Nephron progenitor cell (in vitro differentiated cells): ENCODE measurements around the gene ACOD1.
"Not testable (repeated sequence)": the region's sequence is repeated elsewhere in the genome, so short reads cannot be mapped to it uniquely, and the experiment has no call there.

Source experiments
- DNase-seq: peaks from one replicate; pipeline ENCODE4 v3.0.0; 2021
- H3K27ac Mint-ChIP-seq: 2 replicates; pipeline ENCODE4 v1.8.0; 2021; ENCODE audit warnings: mild to moderate bottlenecking, moderate library complexity, mixed read lengths
- H3K27me3 Mint-ChIP-seq: 2 replicates; pipeline ENCODE4 v1.8.0; 2021; ENCODE audit warnings: mild to moderate bottlenecking, low read depth, mixed read lengths; ENCODE audit not compliant: poor library complexity
- H3K36me3 Mint-ChIP-seq: 2 replicates; pipeline ENCODE4 v1.8.0; 2021; ENCODE audit warnings: low read depth, mixed read lengths
- H3K4me1 Mint-ChIP-seq: 2 replicates; pipeline ENCODE4 v1.8.0; 2021; ENCODE audit warnings: mixed read lengths
- H3K4me3 Mint-ChIP-seq: 2 replicates; pipeline ENCODE4 v1.8.0; 2021; ENCODE audit warnings: mild to moderate bottlenecking, moderate library complexity, mixed read lengths
- H3K9me3 Mint-ChIP-seq: 2 replicates; pipeline ENCODE4 v1.8.0; 2021; ENCODE audit warnings: mild to moderate bottlenecking, moderate library complexity, mixed read lengths
- CTCF ChIP-seq: fragments of 200-600 bp; sonication (generic); IDR thresholded peaks from 2 replicates; pipeline ENCODE4 v1.5.0; 2021; ENCODE audit warnings: antibody characterized with exemption

The ACOD1 gene

GRCh38 chr13:76917095-76917494, 31.2 kb upstream of the ACOD1 start:
- Mint-ChIP-seq H3K27me3 (no peaks in the 10 kb centered on the region), H3K27ac (no peak overlapping the region), H3K36me3 (no peaks in the 10 kb centered on the region), H3K4me3 (no peak overlapping the region), H3K9me3 (peaks cover 13% of the 10 kb centered on the region), H3K4me1 (no peaks in the 10 kb centered on the region)
- DNase-seq: no peak
- no peak for TF ChIP-seq CTCF

- not testable (repeated sequence) for H3K27ac Mint-ChIP-seq, H3K4me1 Mint-ChIP-seq, DNase-seq, H3K4me3 Mint-ChIP-seq, H3K36me3 Mint-ChIP-seq, H3K27me3 Mint-ChIP-seq
- peaks cover 13% of the 10 kb centered on the region for H3K9me3 Mint-ChIP-seq
Measured at GRCh38 chr13:76917755-76918481, 30.4 kb upstream of the ACOD1 start.

GRCh38 chr13:76921516-76921915, 26.8 kb upstream of the ACOD1 start:
- no peak for TF ChIP-seq CTCF
- Mint-ChIP-seq H3K4me1 (no peaks in the 10 kb centered on the region), H3K27ac (no peak overlapping the region), H3K4me3 (no peak overlapping the region), H3K36me3 (no peaks in the 10 kb centered on the region), H3K27me3 (no peaks in the 10 kb centered on the region), H3K9me3 (peaks cover 13% of the 10 kb centered on the region)
- no peak for DNase-seq

- no peak for TF ChIP-seq CTCF
- no peak for DNase-seq
- Mint-ChIP-seq H3K27me3 (peaks cover 4% of the 10 kb centered on the region), H3K36me3 (no peaks in the 10 kb centered on the region), H3K9me3 (no peaks in the 10 kb centered on the region), H3K4me1 (no peaks in the 10 kb centered on the region), H3K27ac (no peak overlapping the region), H3K4me3 (no peak overlapping the region)
Measured at GRCh38 chr13:76925115-76925514, 23.2 kb upstream of the ACOD1 start.

- no peak overlapping the region for H3K4me3 Mint-ChIP-seq
- DNase-seq: no peak
- peaks cover 4% of the 10 kb centered on the region for H3K27me3 Mint-ChIP-seq
- no peak overlapping the region for H3K27ac Mint-ChIP-seq
- H3K9me3 Mint-ChIP-seq: peaks cover 6% of the 10 kb centered on the region
- no peak for TF ChIP-seq CTCF
- H3K4me1 Mint-ChIP-seq: no peaks in the 10 kb centered on the region
- H3K36me3 Mint-ChIP-seq: no peaks in the 10 kb centered on the region
Measured at GRCh38 chr13:76927955-76928354, 20.4 kb upstream of the ACOD1 start.

- peaks cover 6% of the 10 kb centered on the region for H3K9me3 Mint-ChIP-seq
- no peak for TF ChIP-seq CTCF
- H3K4me1 Mint-ChIP-seq: no peaks in the 10 kb centered on the region
- no peaks in the 10 kb centered on the region for H3K36me3 Mint-ChIP-seq
- H3K27ac Mint-ChIP-seq: no peak overlapping the region
- DNase-seq: no peak
- no peak overlapping the region for H3K4me3 Mint-ChIP-seq
- H3K27me3 Mint-ChIP-seq: peaks cover 4% of the 10 kb centered on the region
Measured at GRCh38 chr13:76928456-76928855, 19.9 kb upstream of the ACOD1 start.
